GM18520 (cell line): ENCODE data around the gene FMOD.
"Not testable (repeated sequence)": the region's sequence is repeated elsewhere in the genome, so short reads cannot be mapped to it uniquely, and the experiment has no call there.

Experiments
- ATAC-seq: cut with Tn5 transposase; IDR thresholded peaks from one replicate; pipeline ENCODE4 v1.9.1; 2021; ENCODE audit not compliant: unreplicated experiment

Gene FMOD

DNA sequence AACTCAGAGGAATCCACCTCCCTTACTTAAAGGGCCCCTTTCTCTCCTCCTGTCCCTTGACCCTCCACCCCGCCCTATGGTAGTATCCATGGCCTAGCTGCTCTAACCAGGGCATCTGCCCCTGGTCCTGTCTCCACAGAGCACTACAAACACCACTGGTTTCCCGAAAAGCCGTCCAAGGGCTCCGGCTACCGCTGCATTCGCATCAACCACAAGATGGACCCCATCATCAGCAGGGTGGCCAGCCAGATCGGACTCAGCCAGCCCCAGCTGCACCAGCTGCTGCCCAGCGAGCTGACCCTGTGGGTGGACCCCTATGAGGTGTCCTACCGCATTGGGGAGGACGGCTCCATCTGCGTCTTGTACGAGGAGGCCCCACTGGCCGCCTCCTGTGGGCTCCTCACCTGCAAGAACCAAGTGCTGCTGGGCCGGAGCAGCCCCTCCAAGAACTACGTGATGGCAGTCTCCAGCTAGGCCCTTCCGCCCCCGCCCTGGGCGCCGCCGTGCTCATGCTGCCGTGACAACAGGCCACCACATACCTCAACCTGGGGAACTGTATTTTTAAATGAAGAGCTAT, 43.9 kb downstream of the FMOD start:
- ATAC-seq: no peak

DNA sequence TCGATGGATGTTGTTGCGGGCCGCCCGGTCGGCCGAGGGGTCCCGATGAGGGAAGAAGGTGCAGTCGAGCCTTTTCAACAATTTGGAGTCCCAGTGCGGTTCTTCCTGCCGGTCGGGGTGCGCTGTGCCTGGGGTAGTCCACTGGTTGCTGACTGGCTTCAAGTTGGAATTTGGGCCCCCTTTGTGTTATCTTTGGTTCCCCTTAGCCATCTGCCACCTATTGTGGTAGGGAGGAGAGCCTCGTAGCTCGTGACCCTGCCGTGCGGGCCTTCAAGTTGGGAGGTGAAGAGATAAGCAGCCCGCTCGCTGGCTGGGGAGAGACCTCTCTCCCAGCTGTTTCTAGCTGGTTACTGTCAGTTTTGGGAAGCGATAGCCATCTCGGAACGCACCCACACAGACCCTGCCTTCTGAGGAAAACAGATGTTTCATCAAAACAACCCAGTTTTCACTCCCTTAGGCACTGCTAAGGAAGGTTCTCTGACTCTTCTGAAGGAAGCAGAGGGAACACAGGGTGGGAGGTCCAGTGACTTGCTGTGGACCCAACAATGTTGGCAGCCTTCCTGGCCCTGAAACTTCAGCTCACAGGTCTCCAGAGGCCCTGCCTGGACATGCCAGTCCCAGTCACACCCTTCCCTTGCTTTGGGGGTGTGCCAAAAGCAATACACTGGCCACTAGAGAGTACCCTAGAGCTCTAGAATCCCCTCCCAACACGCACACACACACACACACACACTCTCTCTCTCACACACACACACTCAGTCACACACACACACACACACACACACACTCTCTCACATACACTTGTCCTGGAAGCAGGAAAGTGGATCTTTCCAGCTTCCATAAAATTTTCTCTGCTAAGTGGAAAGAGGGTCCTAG, 44.6 kb downstream of the FMOD start:
- ATAC-seq: no peak

DNA sequence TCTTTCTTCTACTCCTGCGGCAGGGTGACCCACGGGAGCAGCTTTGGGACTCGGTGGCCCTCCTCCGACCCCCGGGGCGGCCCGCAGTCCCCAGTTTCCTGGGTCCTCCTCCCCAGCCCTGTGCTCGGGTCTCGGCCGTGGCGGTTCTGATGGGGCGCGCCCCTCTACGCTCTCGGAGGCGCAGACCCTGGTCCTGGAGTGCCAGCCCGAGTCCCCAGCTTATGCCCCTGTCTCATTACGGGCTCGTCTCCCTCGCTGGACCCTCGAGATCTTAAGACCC, 45.2 kb downstream of the FMOD start:
- peak; percentile 4 for ATAC-seq

DNA sequence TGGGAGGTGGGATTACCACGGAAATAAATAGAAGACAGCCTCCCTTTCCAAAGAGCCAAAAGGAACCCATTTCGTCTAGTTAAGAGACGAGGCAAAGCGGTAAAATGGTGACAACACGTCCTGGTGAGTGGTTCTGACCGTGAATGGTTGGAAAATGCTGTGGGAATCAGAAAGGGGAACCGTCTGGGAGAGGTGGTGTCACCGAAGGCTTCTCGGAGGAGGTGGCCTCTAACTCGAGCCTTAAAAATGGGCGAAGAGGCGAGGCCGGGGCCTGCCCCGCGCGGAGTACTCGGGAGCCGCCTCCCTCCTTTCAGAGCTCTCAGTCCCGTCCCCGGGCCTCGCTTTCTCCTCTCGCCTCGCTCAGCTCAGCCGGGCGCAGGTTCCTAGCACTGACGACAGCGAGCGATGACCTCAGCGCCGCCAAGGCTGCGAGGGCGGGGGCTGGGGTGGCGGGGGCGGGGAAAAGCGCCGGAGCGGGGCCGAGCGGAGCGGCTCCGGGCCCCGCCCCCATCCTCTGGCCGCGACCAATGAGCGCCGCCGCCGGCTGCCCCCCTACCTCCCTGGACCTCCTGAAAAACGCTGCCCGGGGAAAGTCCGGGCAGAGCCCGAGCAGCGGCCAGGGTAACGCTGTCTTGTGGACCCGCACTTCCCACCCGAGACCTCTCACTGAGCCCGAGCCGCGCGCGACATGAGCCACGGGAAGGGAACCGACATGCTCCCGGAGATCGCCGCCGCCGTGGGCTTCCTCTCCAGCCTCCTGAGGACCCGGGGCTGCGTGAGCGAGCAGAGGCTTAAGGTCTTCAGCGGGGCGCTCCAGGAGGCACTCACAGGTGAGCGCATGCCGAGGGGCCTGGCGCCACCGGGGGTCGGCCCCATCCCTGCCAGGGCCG, 45.8 kb downstream of the FMOD start, which contains the start of gene BTG2:
Gene BTG2 (plus strand): TSS at position 601 of the 890 bp plus-strand sequence. CDS start 88 bp downstream, at position 689.
- ATAC-seq: peak; percentile 56

DNA sequence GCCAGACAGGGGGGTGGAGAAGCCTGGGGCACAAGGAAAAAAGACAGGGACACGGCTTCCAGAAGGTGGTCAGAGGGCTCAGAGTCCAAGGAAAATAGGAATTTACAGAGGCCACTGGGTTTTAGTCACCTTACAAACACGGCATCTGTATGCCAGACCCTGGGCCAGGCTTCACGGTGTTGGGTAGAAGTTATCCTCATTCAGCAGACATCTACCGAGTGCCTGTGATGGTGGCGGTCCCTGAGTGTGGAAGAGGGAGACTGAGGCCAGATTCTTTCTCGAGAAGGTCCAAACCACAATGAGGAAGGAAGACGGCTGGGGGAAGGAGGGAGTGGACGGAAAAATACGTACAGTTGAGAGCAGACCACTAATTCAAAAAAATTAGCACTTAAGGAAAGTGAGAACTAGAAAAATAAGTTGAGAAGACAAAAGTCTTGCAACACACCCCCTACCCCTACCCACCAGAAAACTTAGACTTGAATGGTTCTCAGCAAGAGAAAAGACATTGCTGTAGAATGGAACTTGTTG, 46.5 kb downstream of the FMOD start:
- ATAC-seq: no peak

DNA sequence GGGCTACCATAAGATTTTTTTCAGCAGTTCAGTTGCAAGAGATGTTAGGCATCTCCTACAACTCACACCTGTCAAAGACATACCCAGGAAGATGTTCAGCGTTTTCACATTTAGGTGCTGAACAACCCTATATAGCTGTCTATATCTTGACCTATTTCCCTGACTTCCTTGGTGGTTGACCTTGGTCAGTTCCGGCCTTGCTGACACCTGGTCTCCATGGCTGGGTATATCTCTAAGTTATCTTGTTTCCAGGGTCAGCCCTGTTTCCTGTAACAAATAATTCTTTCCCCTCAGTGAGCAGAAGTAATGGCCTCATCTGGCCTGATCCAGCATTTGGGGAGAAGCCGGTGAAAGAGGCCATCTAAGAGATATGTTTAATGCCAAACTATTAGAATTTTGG, 48.0 kb downstream of the FMOD start:
- ATAC-seq: no peak

DNA sequence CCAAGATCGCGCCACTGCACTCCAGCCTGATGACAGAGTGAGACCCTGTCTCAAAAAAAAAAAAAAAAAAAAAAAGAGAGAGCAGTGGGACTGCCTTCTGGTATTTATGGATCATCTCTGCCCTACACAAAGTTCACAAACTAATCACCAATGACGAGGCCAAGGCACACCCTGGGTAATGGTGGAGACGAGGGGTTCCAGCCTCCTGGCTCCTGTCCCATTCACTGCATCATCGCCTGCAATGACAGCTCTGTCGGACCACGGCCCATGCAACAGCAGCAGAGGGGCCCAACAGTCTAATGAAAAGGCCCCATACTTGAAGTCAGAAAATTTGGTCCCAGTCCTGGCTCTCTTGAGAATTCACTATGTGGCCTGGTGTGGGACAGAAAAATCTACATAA, 48.5 kb downstream of the FMOD start:
- no peak for ATAC-seq

DNA sequence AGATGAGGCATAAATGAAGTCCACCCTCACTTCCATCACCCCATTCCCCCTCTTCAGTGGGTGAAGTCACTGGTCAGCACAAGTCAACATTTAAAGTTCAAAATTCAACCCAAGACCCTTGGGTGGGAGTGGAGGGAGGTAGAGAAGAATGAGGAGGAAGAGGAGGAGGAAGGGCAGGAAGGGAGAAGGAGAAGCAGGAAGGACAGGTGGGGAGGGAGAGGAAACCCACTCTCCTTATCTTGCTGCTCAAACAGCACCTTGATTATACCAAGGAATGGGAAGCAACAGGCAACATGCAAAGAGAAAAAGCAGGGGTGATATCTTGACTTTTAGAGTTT, 49.6 kb downstream of the FMOD start:
- no peak for ATAC-seq

DNA sequence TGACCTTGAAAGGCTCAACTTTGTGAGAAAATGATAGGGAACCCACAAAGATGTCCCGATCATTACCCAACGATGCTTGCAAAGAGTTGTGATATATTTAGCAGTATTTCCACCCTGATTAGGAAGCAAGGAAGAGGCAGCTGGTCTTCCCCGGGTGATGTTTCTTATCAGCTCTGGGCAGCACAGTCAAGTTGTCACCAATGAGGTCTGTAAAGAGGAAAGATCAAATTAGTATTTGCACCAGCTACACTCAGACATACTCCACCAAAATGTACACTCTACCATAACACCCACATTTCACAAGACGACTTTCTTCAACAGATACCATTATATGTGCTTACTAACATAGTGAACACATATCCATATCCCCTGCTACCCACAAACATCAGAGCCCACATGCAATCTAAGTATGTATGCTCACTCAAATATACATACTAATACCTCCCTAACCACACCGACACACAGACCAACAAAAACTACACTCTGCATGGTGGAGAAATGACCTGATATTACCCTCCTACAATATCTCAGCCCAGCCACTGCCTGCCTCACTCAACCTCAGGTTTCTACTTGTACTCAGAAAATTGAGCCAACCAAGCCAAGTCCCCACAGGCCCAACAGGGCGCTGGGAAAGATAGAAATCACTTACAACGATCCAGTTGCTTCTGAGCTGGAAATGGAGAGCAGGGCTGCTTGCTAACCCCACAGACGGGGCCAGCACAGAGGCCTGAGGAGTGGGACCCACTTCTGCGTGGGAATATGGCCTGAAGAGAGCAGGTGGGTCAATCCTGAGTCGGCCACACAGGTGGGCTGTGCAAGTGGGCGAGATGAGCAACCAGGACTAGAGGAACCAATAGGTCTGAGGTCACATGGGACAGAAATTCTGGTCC, 50.2 kb downstream of the FMOD start:
- ATAC-seq: no peak

DNA sequence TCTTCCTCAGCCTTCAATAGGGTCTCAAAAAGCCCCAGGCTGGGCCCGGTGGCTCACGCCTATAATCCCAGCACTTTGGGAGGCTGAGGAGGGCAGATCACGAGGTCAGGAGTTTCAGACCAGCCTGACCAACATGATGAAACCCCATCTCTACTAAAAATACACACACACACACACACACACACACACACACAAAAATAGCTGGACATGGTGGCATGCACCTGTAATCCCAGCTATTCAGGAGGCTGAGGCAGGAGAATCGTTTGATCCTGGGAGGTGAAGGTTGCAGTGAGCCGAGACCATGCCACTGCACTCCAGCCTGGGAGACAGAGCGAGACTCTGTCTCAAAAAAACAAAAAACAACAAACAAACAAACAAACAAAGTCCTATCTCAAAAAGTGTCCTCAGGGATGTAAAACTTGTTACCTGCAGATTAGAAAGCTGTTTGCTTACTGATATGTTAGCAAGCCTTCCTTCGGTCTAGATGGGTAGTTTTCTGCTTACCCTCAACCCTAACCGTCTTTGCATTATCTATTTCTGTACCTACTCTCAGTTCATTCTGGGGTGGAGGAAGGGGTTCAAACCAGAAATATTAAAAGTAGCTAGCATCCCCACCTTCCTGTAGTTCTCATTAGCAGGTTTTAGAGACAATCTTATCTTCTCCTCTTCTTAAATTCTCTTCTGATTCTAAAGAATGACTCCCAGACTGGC, 51.0 kb downstream of the FMOD start:
- ATAC-seq: not testable (repeated sequence)

DNA sequence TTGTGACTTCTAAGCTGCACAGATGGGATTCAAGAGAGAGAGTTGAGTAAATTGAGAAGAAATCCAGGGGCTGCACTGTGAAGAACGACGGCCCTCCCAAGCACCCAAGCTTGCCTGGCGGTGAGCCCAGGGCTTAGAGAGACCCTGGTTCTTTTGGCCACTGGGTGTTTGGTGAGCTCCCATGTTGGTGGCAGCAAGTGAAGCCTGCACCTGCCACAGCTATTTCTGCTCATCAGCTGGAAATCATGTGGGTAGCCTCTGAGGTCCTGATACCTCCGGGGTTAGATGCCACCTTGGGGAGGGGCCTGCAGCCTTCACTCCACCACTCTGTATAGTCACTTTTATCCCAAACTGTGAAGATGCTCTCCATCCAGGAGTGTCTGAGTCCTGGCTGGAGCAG, 51.8 kb downstream of the FMOD start:
- ATAC-seq: no peak

DNA sequence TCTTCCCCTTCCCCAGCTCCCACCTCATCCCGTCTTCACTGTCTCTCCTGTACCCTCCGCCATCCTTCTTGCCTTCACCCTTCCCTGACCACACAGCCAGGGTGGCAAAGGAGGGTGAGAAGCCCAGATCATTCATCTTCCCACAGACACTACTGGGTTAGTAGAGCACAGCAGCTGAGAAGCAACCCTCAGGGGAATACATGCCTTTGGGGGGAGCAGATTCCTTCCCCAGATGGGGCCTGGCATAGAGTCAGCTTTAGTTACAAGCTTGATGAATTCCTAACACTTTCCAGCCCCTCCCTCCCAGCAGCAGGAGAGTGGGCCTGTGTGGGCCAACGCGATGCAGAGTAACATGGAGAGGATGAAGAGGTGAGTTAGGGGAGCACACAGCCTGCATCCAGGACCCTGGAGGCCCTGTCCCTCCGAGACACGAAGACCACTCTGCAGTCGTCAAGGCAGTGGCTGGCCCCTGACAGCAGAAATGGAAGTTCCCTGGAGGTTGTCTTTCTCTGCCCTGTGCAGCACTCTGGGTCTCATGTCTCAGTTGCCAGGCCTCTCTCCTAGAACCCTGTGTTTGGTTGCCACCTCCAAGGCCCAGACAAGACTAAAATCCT, 54.4 kb downstream of the FMOD start:
- no peak for ATAC-seq

DNA sequence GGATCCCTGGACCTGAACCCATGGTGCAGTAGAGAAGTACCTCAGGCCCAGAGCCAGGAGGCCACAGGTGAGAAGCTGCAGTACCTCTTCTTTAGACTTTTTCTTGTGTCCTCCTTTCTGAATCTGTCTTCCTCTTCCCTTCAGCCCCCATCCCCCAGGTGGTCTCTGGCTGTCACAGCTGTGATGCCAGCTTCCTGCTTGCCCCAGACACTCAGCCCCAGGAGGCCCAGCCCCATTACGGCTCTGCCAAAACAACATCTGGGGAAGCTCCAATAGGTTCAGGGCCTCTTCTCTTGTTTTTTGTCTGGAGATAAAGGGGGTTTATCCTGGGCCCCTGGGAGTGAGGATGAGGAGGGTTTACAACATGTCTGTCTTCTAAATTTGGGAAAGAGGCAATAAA, 55.1 kb downstream of the FMOD start:
- no peak for ATAC-seq

DNA sequence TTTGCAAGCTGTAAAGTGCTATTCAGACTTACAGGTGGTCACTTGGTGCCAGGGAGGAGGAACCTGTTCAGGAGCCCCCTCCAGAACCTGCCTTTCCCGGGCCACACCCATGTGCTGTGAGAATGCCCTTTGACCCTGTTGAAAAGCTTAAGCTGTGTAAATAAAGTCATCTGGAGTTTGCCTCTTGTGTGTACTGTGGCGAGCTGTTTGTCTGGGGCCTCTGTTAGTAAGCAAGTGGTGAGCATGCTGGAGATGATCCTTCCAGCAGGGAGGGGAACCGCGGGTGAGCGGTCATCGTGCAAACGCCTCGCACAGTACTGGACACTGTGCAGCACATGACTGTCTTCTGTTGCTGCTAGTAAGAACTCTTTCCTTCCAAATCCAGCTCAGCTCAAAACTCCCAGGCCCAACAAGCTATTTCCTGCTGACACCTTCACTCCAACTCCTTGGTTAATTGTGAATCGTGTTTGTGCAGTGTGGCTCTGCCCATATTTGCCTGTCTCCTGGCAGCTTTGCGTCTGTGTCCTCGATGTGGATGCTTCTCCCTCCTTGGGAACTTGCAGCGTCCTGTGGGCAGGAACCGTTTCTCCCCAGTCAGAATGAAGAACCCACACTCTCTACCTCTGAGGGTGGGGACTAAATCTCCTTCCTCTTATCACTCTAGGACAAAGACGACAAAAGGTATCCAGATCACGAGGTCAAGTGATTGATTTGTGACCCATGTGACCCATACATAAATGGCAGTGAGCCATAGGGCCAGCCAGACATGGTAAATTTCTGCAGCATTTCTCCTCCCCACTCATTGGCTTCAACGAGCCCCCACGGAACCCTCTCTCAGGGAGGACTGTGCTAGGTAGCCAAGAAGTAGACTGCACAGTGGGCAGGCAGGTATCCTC, 59.5 kb downstream of the FMOD start:
- ATAC-seq: no peak
